Thyroid gland (tissue), 4 donors: Measurements from ENCODE around the gene REM2.

Source experiments
- CTCF ChIP-seq, 6 experiments: fragments of 200-600 bp in 3 of 6; fragments of 450-650 bp in 3 of 6; sonication (generic) in 3 of 6; IDR thresholded peaks; one replicate each; pipeline ENCODE4 v1.5.1; 2016 to 2019; ENCODE audit warnings: antibody characterized with exemption in 6 of 6, mild to moderate bottlenecking in 2 of 6, inconsistent platforms in 1 of 6, moderate library complexity in 1 of 6
- POLR2A ChIP-seq, 2 donors: fragments of 450-650 bp; IDR thresholded peaks; one replicate each; pipeline ENCODE4 v1.6.1; 2017; ENCODE audit warnings: antibody characterized with exemption in 2 of 2, mild to moderate bottlenecking in 2 of 2, moderate library complexity in 1 of 2

GRCh38 chr14:22896760-22897159 lies 13.7 kb downstream of the REM2 start:
- TF ChIP-seq CTCF (IDR thresholded peaks at IDR 0.05), result no peak
- TF ChIP-seq POLR2A (IDR thresholded peaks at IDR 0.05), result peak in 1 of 2 donors; percentile 28
